Muscle layer of duodenum (tissue), 2 donors: ENCODE data around the gene TMC4.
"Not testable (repeated sequence)": the region's sequence is repeated elsewhere in the genome, so short reads cannot be mapped to it uniquely, and the experiment has no call there.

Source experiments
- H3K27ac ChIP-seq: one replicate; pipeline ENCODE4 v1.7.0; 2013; ENCODE audit warnings: mild to moderate bottlenecking, low read length
- H3K27me3 ChIP-seq: one replicate; pipeline ENCODE4 v1.7.0; 2013; ENCODE audit warnings: low read depth, mild to moderate bottlenecking, control low read depth, low read length
- H3K36me3 ChIP-seq, 2 donors: one replicate each; pipeline ENCODE4 v1.7.0; 2013; ENCODE audit warnings: low read length in 2 of 2, control low read depth in 1 of 2, mild to moderate bottlenecking in 1 of 2; ENCODE audit not compliant: insufficient read depth in 2 of 2, control insufficient read depth in 1 of 2
- H3K4me1 ChIP-seq, 2 donors: one replicate each; pipeline ENCODE4 v1.7.0; 2013; ENCODE audit warnings: low read length in 2 of 2, mild to moderate bottlenecking in 2 of 2, control low read depth in 1 of 2, moderate library complexity in 1 of 2; ENCODE audit not compliant: insufficient read depth in 2 of 2, control insufficient read depth in 1 of 2
- H3K4me3 ChIP-seq, 2 donors: one replicate each; pipeline ENCODE4 v1.7.0; 2013; ENCODE audit warnings: low read length in 2 of 2, low read depth in 1 of 2, mild to moderate bottlenecking in 1 of 2
- H3K9me3 ChIP-seq, 2 donors: one replicate each; pipeline ENCODE4 v1.7.0; 2013; ENCODE audit warnings: low read length in 2 of 2, control low read depth in 1 of 2, mild to moderate bottlenecking in 1 of 2; ENCODE audit not compliant: control insufficient read depth in 1 of 2
- donor health status: healthy.

Gene TMC4, protein sequence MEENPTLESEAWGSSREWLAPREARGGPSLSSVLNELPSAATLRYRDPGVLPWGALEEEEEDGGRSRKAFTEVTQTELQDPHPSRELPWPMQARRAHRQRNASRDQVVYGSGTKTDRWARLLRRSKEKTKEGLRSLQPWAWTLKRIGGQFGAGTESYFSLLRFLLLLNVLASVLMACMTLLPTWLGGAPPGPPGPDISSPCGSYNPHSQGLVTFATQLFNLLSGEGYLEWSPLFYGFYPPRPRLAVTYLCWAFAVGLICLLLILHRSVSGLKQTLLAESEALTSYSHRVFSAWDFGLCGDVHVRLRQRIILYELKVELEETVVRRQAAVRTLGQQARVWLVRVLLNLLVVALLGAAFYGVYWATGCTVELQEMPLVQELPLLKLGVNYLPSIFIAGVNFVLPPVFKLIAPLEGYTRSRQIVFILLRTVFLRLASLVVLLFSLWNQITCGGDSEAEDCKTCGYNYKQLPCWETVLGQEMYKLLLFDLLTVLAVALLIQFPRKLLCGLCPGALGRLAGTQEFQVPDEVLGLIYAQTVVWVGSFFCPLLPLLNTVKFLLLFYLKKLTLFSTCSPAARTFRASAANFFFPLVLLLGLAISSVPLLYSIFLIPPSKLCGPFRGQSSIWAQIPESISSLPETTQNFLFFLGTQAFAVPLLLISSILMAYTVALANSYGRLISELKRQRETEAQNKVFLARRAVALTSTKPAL

DNA sequence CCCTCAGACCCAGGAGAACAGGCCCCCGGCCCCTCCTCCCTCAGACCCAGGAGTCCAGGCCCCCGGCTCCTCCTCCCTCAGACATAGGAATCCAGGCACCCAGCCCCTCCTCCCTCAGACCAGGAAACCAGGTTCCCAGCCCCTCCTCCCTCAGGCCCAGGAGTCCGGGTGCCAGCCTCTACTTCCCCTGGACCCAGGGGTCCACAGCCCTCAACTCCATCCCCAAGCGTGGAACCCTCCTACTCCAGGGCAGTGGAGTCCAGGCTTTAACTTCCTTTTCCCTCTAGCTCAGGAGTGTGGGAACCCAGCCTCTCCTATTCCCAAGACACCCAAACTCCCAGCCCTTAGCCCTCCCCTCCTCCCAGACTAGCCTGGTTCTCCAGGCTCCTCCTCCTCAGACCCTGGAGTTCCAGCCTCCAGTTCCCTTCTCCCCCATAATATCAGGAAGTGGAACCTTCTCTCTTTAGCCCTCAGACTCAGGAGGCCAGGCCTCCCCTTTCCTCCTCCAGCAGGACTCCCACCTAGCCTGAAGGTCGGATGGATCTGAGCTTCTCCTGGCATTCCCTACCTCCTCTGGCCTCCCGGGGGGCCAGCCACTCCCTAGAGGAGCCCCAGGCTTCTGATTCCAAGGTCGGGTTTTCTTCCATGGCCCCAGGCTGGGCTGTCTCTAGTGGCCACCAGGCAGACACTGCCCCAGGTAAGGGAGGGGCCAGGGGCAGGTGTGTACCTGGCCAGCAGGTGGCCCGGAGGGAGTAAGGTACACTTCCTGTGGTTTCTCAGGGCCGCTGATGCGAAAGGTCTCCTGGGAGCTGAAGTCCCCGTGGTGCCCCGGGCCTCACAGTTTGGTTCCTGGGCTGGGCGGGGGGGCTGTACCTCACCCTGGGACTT is at the start of gene TMC4:
TMC4 (minus strand) TSS at position 690 of the 888 bp plus-strand sequence; CDS start at position 647, 43 bp downstream.
- peaks cover 0 to 7% of the 10 kb centered on the region in 2 donors for H3K4me1 ChIP-seq
- H3K36me3 ChIP-seq = no peaks in the 10 kb centered on the region
- peak within 1 kb of the TSS; percentile 69 for H3K27ac ChIP-seq
- H3K27me3 ChIP-seq = no peaks in the 10 kb centered on the region
- no peaks in the 10 kb centered on the region for H3K9me3 ChIP-seq
- peak within 1 kb of the TSS in 1 of 2 donors; percentile 62 for H3K4me3 ChIP-seq

GRCh38 chr19:54221947-54222346 is 49.0 kb upstream of the TMC4 start:
- H3K27ac ChIP-seq, H3K27me3 ChIP-seq, H3K4me1 ChIP-seq, H3K36me3 ChIP-seq, H3K9me3 ChIP-seq, H3K4me3 ChIP-seq: not testable (repeated sequence)

DNA sequence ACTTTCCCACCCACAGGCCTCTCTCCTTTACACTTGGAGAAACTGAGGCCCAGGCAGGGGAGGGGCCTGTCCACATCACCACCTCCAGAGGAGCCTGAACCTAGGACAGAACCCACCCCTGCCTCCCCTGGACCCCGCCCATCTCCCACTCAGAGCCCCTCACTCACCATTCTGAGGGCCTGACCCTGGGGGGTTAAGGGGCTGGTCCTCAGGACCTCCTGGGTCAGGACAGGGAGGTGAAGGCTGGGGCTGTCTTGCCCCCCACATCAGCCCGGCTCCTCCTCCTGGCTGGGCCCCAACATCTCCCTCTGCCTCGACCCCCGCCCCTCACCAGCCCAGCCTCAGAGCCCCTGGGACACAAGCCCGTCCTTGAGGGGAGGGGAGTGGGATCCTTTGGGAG is 46.7 kb upstream of the TMC4 start:
- H3K4me1 ChIP-seq, H3K27me3 ChIP-seq, H3K27ac ChIP-seq, H3K4me3 ChIP-seq, H3K9me3 ChIP-seq, H3K36me3 ChIP-seq: not testable (repeated sequence)

DNA sequence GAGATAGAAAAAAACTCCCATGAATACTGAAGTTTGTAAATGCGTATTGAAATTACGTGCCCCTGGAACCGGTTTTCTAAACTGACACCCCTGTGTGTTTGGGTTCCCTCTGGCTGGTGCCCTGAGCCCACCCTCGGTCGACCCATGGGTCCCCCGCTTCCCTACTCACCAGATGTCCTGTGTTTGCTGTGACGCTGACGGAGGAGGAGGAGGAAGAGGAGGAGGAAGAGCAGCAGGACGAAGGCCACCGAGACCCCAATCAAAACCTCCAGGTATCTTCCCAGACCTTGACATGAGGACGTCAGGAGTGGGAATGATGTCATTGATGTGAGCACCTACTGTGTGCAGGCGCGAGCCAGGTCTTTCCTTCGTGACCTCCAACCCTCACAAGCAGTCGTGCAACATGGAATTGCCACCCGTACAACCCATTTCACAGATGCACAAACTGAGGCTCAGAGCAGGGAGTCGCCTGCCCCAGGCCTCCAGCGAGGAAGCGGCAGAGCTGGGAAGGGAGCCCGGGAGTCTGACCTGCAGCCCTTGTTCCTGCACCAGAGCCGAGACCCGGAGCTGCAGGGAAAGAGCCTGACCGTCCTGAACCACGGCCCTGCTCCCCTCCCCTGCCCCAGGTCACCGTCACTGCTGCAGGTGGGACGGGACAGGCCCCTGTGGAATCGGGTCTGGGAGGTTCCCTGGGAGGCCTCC is 46.2 kb upstream of the TMC4 start:
- Histone ChIP-seq H3K9me3 (no peaks in the 10 kb centered on the region), H3K27me3 (no peaks in the 10 kb centered on the region), H3K36me3 (no peaks in the 10 kb centered on the region), H3K4me3 (no peak overlapping the region), H3K4me1 (no peaks in the 10 kb centered on the region), H3K27ac (no peak overlapping the region)

DNA sequence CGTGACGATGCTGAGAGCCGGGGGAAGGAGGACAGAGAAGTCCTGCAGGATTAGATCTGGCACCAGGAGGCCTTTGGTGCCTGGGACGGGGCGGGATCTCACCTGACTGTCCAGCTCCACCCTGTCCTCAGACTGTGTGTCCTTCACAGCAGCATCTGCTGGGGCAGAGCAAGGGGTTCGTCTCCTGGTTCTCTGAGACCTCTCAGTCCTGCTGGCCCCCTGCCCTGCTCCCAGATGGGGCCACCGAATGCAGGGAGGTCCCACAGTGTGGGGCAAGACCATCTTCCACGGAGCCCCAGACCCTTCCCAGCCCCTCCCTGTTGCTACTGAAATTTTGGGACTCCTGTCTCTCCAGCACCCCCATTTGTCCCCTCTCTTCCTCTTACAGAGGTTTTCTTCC is 45.3 kb upstream of the TMC4 start:
- Histone ChIP-seq H3K27me3 (no peaks in the 10 kb centered on the region), H3K4me3 (no peak overlapping the region), H3K9me3 (no peaks in the 10 kb centered on the region), H3K4me1 (no peaks in the 10 kb centered on the region), H3K27ac (no peak overlapping the region), H3K36me3 (no peaks in the 10 kb centered on the region)

GRCh38 chr19:54217517-54218247 is 44.7 kb upstream of the TMC4 start:
- H3K9me3 ChIP-seq, H3K27me3 ChIP-seq, H3K36me3 ChIP-seq, H3K4me3 ChIP-seq, H3K4me1 ChIP-seq, H3K27ac ChIP-seq: not testable (repeated sequence)

DNA sequence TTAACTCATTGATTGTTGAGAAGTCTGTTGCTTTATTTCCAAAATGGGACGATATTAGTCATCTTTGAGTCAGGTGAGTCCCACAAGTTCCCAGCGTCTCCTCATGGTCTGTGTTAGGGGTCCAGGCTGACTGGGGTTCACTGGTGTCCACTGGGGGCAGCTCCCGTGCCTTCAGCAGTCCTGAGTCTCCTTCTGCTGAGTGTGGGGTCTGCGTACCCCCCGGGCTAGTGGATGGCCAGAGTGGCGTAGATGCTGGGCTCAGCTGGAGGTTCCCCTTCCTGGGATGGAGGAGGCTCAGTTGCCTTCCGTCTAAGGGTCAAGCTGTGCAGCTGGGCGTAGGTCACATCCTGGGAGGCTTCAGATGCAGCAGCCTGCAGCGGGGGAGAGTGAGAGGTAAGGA is 43.9 kb upstream of the TMC4 start:
- Histone ChIP-seq H3K27me3 (no peaks in the 10 kb centered on the region), H3K36me3 (no peaks in the 10 kb centered on the region), H3K27ac (no peak overlapping the region), H3K9me3 (no peaks in the 10 kb centered on the region), H3K4me1 (no peaks in the 10 kb centered on the region), H3K4me3 (no peak overlapping the region)

- H3K27ac ChIP-seq, H3K9me3 ChIP-seq, H3K36me3 ChIP-seq, H3K4me3 ChIP-seq, H3K4me1 ChIP-seq, H3K27me3 ChIP-seq: not testable (repeated sequence)
Measured at GRCh38 chr19:54214734-54215133, 41.8 kb upstream of the TMC4 start.

DNA sequence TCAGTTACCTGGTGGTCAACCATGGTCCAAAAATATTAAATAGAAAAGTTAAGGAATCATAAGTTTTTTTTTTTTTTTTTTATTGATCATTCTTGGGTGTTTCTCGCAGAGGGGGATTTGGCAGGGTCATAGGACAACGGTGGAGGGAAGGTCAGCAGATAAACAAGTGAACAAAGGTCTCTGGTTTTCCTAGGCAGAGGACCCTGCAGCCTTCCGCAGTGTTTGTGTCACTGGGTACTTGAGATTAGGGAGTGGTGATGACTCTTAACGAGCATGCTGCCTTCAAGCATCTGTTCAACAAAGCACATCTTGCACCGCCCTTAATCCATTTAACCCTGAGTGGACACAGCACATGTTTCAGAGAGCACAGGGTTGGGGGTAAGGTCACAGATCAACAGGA is 41.3 kb upstream of the TMC4 start:
- H3K27me3 ChIP-seq, H3K27ac ChIP-seq, H3K36me3 ChIP-seq, H3K4me3 ChIP-seq, H3K9me3 ChIP-seq: not testable (repeated sequence)
- peaks cover 10 to 12% of the 10 kb centered on the region in 2 donors for H3K4me1 ChIP-seq

DNA sequence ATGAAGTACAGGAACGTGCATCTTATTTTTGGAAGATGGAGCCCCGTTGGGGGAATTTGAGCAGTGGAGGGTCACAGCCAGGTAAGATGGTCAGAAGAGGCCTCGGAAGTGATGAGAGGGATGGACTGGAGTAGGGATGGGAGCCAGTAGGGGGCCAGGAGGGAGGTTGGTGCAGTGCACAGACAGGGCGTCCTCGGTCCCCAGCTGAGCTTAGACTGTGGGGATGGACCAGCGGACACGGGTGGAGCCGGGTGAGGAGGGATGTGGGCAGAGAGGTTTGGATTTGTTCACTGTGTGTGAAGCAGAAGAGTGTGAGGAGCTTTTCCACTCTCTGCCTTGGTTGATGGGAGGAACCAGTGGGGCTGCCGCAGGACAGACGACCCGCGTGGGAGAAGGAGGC is 38.3 kb upstream of the TMC4 start:
- H3K4me1 ChIP-seq = peaks cover 17 to 29% of the 10 kb centered on the region in 2 donors
- no peaks in the 10 kb centered on the region for H3K27me3 ChIP-seq
- H3K27ac ChIP-seq = no peak overlapping the region
- H3K9me3 ChIP-seq = no peaks in the 10 kb centered on the region
- H3K4me3 ChIP-seq = no peak overlapping the region
- peaks cover 18 to 23% of the 10 kb centered on the region in 2 donors for H3K36me3 ChIP-seq
